Measurements from ENCODE around the gene AGT.

The AGT gene

DNA sequence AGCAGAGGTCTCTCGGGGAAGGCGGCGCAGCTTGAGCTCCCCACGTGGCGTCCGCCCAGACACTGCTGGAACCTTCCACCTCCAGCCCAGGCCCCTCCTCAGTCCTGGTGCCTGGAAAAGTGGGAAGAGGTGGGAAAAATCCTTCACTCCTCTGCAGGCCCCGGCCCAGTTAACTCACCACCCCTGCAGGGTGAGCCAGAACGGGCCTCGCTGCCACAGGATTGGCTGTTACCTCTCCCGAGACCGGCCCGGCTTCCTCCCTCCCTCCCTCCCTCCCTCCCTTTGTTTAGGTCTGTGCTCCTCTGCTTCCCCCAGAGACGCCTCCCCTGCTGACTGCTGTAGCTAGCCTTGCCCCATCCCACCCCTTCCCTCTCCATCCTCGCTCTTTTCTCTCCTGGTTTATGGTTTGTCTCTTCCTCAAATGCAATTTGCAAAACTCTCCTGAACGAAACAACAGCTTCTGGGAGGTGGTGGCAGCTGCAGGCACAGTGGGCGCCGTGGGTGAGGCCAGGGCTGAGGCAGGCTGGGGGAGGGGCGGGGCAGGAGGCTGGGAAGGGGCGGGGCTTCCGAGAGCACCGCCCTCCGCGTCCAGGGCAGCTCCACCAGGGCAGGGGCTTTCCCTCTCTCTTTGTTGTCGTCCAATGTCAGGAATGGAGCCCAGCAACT, 39.8 kb upstream of the AGT start:
- Histone ChIP-seq H3K27me3 (ENCODE audit: insufficient read depth, poor library complexity, severe bottlenecking) (peaks cover 3% of the 10 kb centered on the region), H3K27ac (replicated peaks) (no peak overlapping the region), H3K4me3 (replicated peaks; ENCODE audit: insufficient read depth, low read length) (no peak overlapping the region)
- DNase-seq (ENCODE audit: low read depth in 1 of 2, low spot score in 1 of 2): no peak
- TF ChIP-seq POLR2AphosphoS5 (IDR thresholded peaks at IDR 0.05; ENCODE audit: low read depth) (no peak), GABPA (IDR thresholded peaks at IDR 0.05; ENCODE audit: low read depth) (no peak), CTCF (IDR thresholded peaks at IDR 0.05; ENCODE audit: insufficient read depth, low read length) (no peak), SPI1 (IDR thresholded peaks at IDR 0.05; ENCODE audit: borderline replicate concordance, low read depth) (no peak)
- TF ChIP-seq, protein P1, sequence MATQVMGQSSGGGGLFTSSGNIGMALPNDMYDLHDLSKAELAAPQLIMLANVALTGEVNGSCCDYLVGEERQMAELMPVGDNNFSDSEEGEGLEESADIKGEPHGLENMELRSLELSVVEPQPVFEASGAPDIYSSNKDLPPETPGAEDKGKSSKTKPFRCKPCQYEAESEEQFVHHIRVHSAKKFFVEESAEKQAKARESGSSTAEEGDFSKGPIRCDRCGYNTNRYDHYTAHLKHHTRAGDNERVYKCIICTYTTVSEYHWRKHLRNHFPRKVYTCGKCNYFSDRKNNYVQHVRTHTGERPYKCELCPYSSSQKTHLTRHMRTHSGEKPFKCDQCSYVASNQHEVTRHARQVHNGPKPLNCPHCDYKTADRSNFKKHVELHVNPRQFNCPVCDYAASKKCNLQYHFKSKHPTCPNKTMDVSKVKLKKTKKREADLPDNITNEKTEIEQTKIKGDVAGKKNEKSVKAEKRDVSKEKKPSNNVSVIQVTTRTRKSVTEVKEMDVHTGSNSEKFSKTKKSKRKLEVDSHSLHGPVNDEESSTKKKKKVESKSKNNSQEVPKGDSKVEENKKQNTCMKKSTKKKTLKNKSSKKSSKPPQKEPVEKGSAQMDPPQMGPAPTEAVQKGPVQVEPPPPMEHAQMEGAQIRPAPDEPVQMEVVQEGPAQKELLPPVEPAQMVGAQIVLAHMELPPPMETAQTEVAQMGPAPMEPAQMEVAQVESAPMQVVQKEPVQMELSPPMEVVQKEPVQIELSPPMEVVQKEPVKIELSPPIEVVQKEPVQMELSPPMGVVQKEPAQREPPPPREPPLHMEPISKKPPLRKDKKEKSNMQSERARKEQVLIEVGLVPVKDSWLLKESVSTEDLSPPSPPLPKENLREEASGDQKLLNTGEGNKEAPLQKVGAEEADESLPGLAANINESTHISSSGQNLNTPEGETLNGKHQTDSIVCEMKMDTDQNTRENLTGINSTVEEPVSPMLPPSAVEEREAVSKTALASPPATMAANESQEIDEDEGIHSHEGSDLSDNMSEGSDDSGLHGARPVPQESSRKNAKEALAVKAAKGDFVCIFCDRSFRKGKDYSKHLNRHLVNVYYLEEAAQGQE (IDR thresholded peaks at IDR 0.05; ENCODE audit: insufficient replicate concordance, low read depth): no peak

- no peak for DNase-seq (ENCODE audit: low read depth in 1 of 2, low spot score in 1 of 2)
- H3K4me3 ChIP-seq (replicated peaks; ENCODE audit: insufficient read depth, low read length): no peak overlapping the region
- TF ChIP-seq GABPA (IDR thresholded peaks at IDR 0.05; ENCODE audit: low read depth) (no peak), SPI1 (IDR thresholded peaks at IDR 0.05; ENCODE audit: borderline replicate concordance, low read depth) (no peak), POLR2AphosphoS5 (IDR thresholded peaks at IDR 0.05; ENCODE audit: low read depth) (no peak), CTCF (IDR thresholded peaks at IDR 0.05; ENCODE audit: insufficient read depth, low read length) (no peak)
- TF ChIP-seq, protein P1 (IDR thresholded peaks at IDR 0.05; ENCODE audit: insufficient replicate concordance, low read depth): no peak
- no peak overlapping the region for H3K27ac ChIP-seq (replicated peaks)
- peaks cover 3% of the 10 kb centered on the region for H3K27me3 ChIP-seq (ENCODE audit: insufficient read depth, poor library complexity, severe bottlenecking)
Measured at GRCh38 chr1:230753191-230753585, 39.3 kb upstream of the AGT start.

DNA sequence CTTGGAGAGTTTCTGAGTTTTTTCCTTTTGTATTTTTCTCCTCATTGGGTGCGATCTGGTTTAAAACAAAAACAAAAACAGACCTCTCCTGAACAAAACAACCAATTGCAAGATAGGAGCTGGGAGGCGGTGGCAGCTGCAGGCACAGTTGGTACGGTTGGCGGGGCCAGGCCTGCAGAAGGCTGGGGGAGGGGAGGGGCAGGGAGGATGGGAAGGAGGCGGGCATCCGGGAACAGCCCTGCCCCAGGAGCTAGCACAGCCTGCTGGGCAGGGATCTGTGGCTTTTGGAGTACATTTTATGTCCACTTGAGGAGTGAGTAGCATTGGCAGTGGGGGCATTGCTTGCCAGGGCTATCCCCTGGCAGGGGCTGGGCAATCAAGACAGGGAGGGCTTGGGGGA, 38.5 kb upstream of the AGT start:
- Histone ChIP-seq H3K27me3 (ENCODE audit: insufficient read depth, poor library complexity, severe bottlenecking) (peaks cover 3% of the 10 kb centered on the region), H3K27ac (replicated peaks) (no peak overlapping the region), H3K4me3 (replicated peaks; ENCODE audit: insufficient read depth, low read length) (no peak overlapping the region)
- no peak for DNase-seq (ENCODE audit: low read depth in 1 of 2, low spot score in 1 of 2)
- TF ChIP-seq SPI1 (IDR thresholded peaks at IDR 0.05; ENCODE audit: borderline replicate concordance, low read depth): no peak

GRCh38 chr1:230750986-230751625, 37.2 kb upstream of the AGT start:
- TF ChIP-seq, protein P1 (IDR thresholded peaks at IDR 0.05; ENCODE audit: insufficient replicate concordance, low read depth): no peak
- TF ChIP-seq SPI1 (IDR thresholded peaks at IDR 0.05; ENCODE audit: borderline replicate concordance, low read depth) (no peak), POLR2AphosphoS5 (IDR thresholded peaks at IDR 0.05; ENCODE audit: low read depth) (no peak), CTCF (IDR thresholded peaks at IDR 0.05; ENCODE audit: insufficient read depth, low read length) (no peak), GABPA (IDR thresholded peaks at IDR 0.05; ENCODE audit: low read depth) (no peak)
- no peak overlapping the region for H3K4me3 ChIP-seq (replicated peaks; ENCODE audit: insufficient read depth, low read length)
- no peak for DNase-seq (ENCODE audit: low read depth in 1 of 2, low spot score in 1 of 2)
- H3K27me3 ChIP-seq (ENCODE audit: insufficient read depth, poor library complexity, severe bottlenecking): peaks cover 3% of the 10 kb centered on the region
- no peak overlapping the region for H3K27ac ChIP-seq (replicated peaks)

Measured in HL-60 (cell line).